ENCODE measurements around the gene SLC10A2.
"Not testable (repeated sequence)": the region's sequence is repeated elsewhere in the genome, so short reads cannot be mapped to it uniquely, and the experiment has no call there.

Gene SLC10A2

GRCh38 chr13:103066079-103066780 lies at the start of gene SLC10A2:
SLC10A2 (minus strand) TSS chr13:103066417; CDS start chr13:103066249, 168 bp downstream.
- Histone ChIP-seq H3K9ac (ENCODE audit: low read depth, low read length) (no peak within 1 kb of the TSS), H3K36me3 (ENCODE audit: insufficient read depth, low read length) (no peaks in the 10 kb centered on the region), H3K9me3 (ENCODE audit: control insufficient read depth, insufficient read depth, low read length) (no peaks in the 10 kb centered on the region; the same call in 1 of the 2 replicates), H3K4me1 (ENCODE audit: insufficient read depth, low read length) (peaks cover 16% of the 10 kb centered on the region)

GRCh38 chr13:103107580-103107979 lies 41.4 kb upstream of the SLC10A2 start:
- peaks cover 4% of the 10 kb centered on the region; the same call in 1 of the 2 replicates for H3K9me3 ChIP-seq (ENCODE audit: control insufficient read depth, insufficient read depth, low read length)

GRCh38 chr13:103104340-103104739 lies 38.1 kb upstream of the SLC10A2 start:
- H3K36me3 ChIP-seq (ENCODE audit: insufficient read depth, low read length), result no peaks in the 10 kb centered on the region
- no peak overlapping the region for H3K9ac ChIP-seq (ENCODE audit: low read depth, low read length)
- H3K4me1 ChIP-seq (ENCODE audit: insufficient read depth, low read length), result peaks cover 11% of the 10 kb centered on the region
- H3K9me3 ChIP-seq (ENCODE audit: control insufficient read depth, insufficient read depth, low read length), result peaks cover 4% of the 10 kb centered on the region; the same call in 1 of the 2 replicates

More at GRCh38 chr13:103107580-103107979, 41.4 kb upstream of the SLC10A2 start:
- H3K4me1 ChIP-seq (ENCODE audit: insufficient read depth, low read length), result no peaks in the 10 kb centered on the region
- no peak overlapping the region for H3K9ac ChIP-seq (ENCODE audit: low read depth, low read length)
- H3K36me3 ChIP-seq (ENCODE audit: insufficient read depth, low read length), result no peaks in the 10 kb centered on the region

- not testable (repeated sequence) for H3K36me3 ChIP-seq (ENCODE audit: insufficient read depth, low read length); H3K9ac ChIP-seq (ENCODE audit: low read depth, low read length); H3K9me3 ChIP-seq (ENCODE audit: control insufficient read depth, insufficient read depth, low read length)
- H3K4me1 ChIP-seq (ENCODE audit: insufficient read depth, low read length), result peaks cover 11% of the 10 kb centered on the region
Measured at GRCh38 chr13:103103456-103103855, 37.2 kb upstream of the SLC10A2 start.

GRCh38 chr13:103102482-103102881 lies 36.3 kb upstream of the SLC10A2 start:
- Histone ChIP-seq H3K36me3 (ENCODE audit: insufficient read depth, low read length) (no peaks in the 10 kb centered on the region), H3K9ac (ENCODE audit: low read depth, low read length) (no peak overlapping the region), H3K4me1 (ENCODE audit: insufficient read depth, low read length) (peaks cover 11% of the 10 kb centered on the region), H3K9me3 (ENCODE audit: control insufficient read depth, insufficient read depth, low read length) (peaks cover 4% of the 10 kb centered on the region; the same call in 1 of the 2 replicates)

- peaks cover 4% of the 10 kb centered on the region; the same call in 1 of the 2 replicates for H3K9me3 ChIP-seq (ENCODE audit: control insufficient read depth, insufficient read depth, low read length)
- H3K9ac ChIP-seq (ENCODE audit: low read depth, low read length), result no peak overlapping the region
- H3K36me3 ChIP-seq (ENCODE audit: insufficient read depth, low read length), result no peaks in the 10 kb centered on the region
- peaks cover 11% of the 10 kb centered on the region for H3K4me1 ChIP-seq (ENCODE audit: insufficient read depth, low read length)
Measured at GRCh38 chr13:103101901-103102300, 35.7 kb upstream of the SLC10A2 start.

GRCh38 chr13:103101500-103101899 lies 35.3 kb upstream of the SLC10A2 start:
- Histone ChIP-seq H3K9me3 (ENCODE audit: control insufficient read depth, insufficient read depth, low read length) (peaks cover 4% of the 10 kb centered on the region; the same call in 1 of the 2 replicates), H3K36me3 (ENCODE audit: insufficient read depth, low read length) (no peaks in the 10 kb centered on the region), H3K9ac (ENCODE audit: low read depth, low read length) (no peak overlapping the region), H3K4me1 (ENCODE audit: insufficient read depth, low read length) (peaks cover 11% of the 10 kb centered on the region)

GRCh38 chr13:103100830-103101229 lies 34.6 kb upstream of the SLC10A2 start:
- H3K9ac ChIP-seq (ENCODE audit: low read depth, low read length), result no peak overlapping the region
- peaks cover 4% of the 10 kb centered on the region; the same call in 1 of the 2 replicates for H3K9me3 ChIP-seq (ENCODE audit: control insufficient read depth, insufficient read depth, low read length)
- H3K4me1 ChIP-seq (ENCODE audit: insufficient read depth, low read length), result peaks cover 11% of the 10 kb centered on the region
- H3K36me3 ChIP-seq (ENCODE audit: insufficient read depth, low read length), result no peaks in the 10 kb centered on the region

- no peaks in the 10 kb centered on the region for H3K36me3 ChIP-seq (ENCODE audit: insufficient read depth, low read length)
- peaks cover 4% of the 10 kb centered on the region; the same call in 1 of the 2 replicates for H3K9me3 ChIP-seq (ENCODE audit: control insufficient read depth, insufficient read depth, low read length)
- H3K9ac ChIP-seq (ENCODE audit: low read depth, low read length), result no peak overlapping the region
- peaks cover 11% of the 10 kb centered on the region for H3K4me1 ChIP-seq (ENCODE audit: insufficient read depth, low read length)
Measured at GRCh38 chr13:103099722-103100293, 33.6 kb upstream of the SLC10A2 start.

- no peaks in the 10 kb centered on the region for H3K9me3 ChIP-seq (ENCODE audit: control insufficient read depth, insufficient read depth, low read length)
- no peaks in the 10 kb centered on the region for H3K36me3 ChIP-seq (ENCODE audit: insufficient read depth, low read length)
- peaks cover 11% of the 10 kb centered on the region for H3K4me1 ChIP-seq (ENCODE audit: insufficient read depth, low read length)
- no peak overlapping the region for H3K9ac ChIP-seq (ENCODE audit: low read depth, low read length)
Measured at GRCh38 chr13:103098535-103098934, 32.3 kb upstream of the SLC10A2 start.

- Histone ChIP-seq H3K36me3 (ENCODE audit: insufficient read depth, low read length) (no peaks in the 10 kb centered on the region), H3K9ac (ENCODE audit: low read depth, low read length) (no peak overlapping the region), H3K9me3 (ENCODE audit: control insufficient read depth, insufficient read depth, low read length) (peaks cover 4% of the 10 kb centered on the region; the same call in 1 of the 2 replicates), H3K4me1 (ENCODE audit: insufficient read depth, low read length) (peaks cover 11% of the 10 kb centered on the region)
Measured at GRCh38 chr13:103097366-103097928, 31.2 kb upstream of the SLC10A2 start.

- H3K36me3 ChIP-seq (ENCODE audit: insufficient read depth, low read length); H3K4me1 ChIP-seq (ENCODE audit: insufficient read depth, low read length); H3K9me3 ChIP-seq (ENCODE audit: control insufficient read depth, insufficient read depth, low read length); H3K9ac ChIP-seq (ENCODE audit: low read depth, low read length): not testable (repeated sequence)
Measured at GRCh38 chr13:103093649-103094048, 27.4 kb upstream of the SLC10A2 start.

- peaks cover 3% of the 10 kb centered on the region; the same call in 1 of the 2 replicates for H3K9me3 ChIP-seq (ENCODE audit: control insufficient read depth, insufficient read depth, low read length)
- H3K4me1 ChIP-seq (ENCODE audit: insufficient read depth, low read length), result no peaks in the 10 kb centered on the region
Measured at GRCh38 chr13:103087275-103087674, 21.1 kb upstream of the SLC10A2 start.

GRCh38 chr13:103081435-103081834 lies 15.2 kb upstream of the SLC10A2 start:
- H3K9me3 ChIP-seq (ENCODE audit: control insufficient read depth, insufficient read depth, low read length), result no peaks in the 10 kb centered on the region
- no peak overlapping the region for H3K9ac ChIP-seq (ENCODE audit: low read depth, low read length)
- H3K36me3 ChIP-seq (ENCODE audit: insufficient read depth, low read length), result no peaks in the 10 kb centered on the region

More at GRCh38 chr13:103087275-103087674, 21.1 kb upstream of the SLC10A2 start:
- H3K9ac ChIP-seq (ENCODE audit: low read depth, low read length), result no peak overlapping the region
- H3K36me3 ChIP-seq (ENCODE audit: insufficient read depth, low read length), result no peaks in the 10 kb centered on the region

GRCh38 chr13:103078158-103078557 lies 11.9 kb upstream of the SLC10A2 start:
- H3K4me1 ChIP-seq (ENCODE audit: insufficient read depth, low read length), result no peaks in the 10 kb centered on the region
- H3K36me3 ChIP-seq (ENCODE audit: insufficient read depth, low read length), result no peaks in the 10 kb centered on the region
- no peak overlapping the region for H3K9ac ChIP-seq (ENCODE audit: low read depth, low read length)
- H3K9me3 ChIP-seq (ENCODE audit: control insufficient read depth, insufficient read depth, low read length), result no peaks in the 10 kb centered on the region

More at GRCh38 chr13:103081435-103081834, 15.2 kb upstream of the SLC10A2 start:
- no peaks in the 10 kb centered on the region for H3K4me1 ChIP-seq (ENCODE audit: insufficient read depth, low read length)

Measured in ES-I3 (cell line).